ENCODE data around the gene TNRC6C. TPM values are rescaled to one million over a fixed set of nuclear protein-coding genes. Genes with fewer than 3 reads are reported as not detected.

The TNRC6C gene
- total and polyA plus RNA-seq, 5 donors, result 8.6 to 32.8 (median 24.4) TPM

DNA sequence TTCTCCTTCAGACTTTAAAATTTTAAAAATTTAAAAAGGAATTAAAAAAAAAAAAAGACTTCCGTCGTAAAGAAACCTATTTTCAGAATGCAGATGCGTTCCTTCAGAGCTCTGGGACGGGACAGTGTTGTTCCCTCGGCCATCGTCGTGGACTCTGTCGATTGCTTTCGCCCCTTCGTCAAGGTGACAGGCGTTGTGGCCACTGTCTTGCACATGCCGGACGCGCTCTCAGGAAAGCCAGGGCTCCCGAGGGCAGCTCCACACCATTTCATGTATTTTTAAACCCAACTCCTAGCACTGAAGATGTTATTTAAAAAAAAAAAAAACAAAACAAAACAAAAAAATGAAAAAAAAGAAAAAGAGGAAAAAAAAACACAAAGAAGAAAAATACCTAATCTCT is 147.7 kb downstream of the TNRC6C start:
- Histone ChIP-seq H3K9me3 (ENCODE audit: control insufficient read depth, low read length) (no peaks in the 10 kb centered on the region), H3K4me3 (ENCODE audit: low read length) (no peak overlapping the region), H3K27me3 (ENCODE audit: control insufficient read depth, insufficient read depth) (no peaks in the 10 kb centered on the region), H3K27ac (ENCODE audit: low read length) (no peak overlapping the region), H3K4me1 (ENCODE audit: control insufficient read depth, insufficient read depth, low read length) (no peaks in the 10 kb centered on the region)
- DNase-seq (no peak), ATAC-seq (no peak)
- WGBS, result 83% methylated on average over 15 of the region's 15 CpGs
- intact Hi-C loops (cut with DNase I), result loop anchor here in 1 of 4 donors (5.0 kb wide), 1 partner anchor 76 kb away; no protein-coding TSS in a partner anchor

- Histone ChIP-seq H3K27ac (ENCODE audit: low read length) (no peak overlapping the region), H3K4me3 (ENCODE audit: low read length) (no peak overlapping the region), H3K27me3 (ENCODE audit: control insufficient read depth, insufficient read depth) (no peaks in the 10 kb centered on the region), H3K4me1 (ENCODE audit: control insufficient read depth, insufficient read depth, low read length) (no peaks in the 10 kb centered on the region), H3K9me3 (ENCODE audit: control insufficient read depth, low read length) (no peaks in the 10 kb centered on the region)
- DNase-seq (peak in 1 of 3 donors; percentile 20), ATAC-seq (no peak)
- WGBS, result 73% methylated on average over 10 of the region's 10 CpGs
- intact Hi-C loops (cut with DNase I), result loop anchor here in 1 of 4 donors (5.0 kb wide), 1 partner anchor 75 kb away; no protein-coding TSS in a partner anchor
These were observed 149.0 kb downstream of the TNRC6C start for GRCh38 chr17:78107457-78107856.

GRCh38 chr17:78107976-78108725 is 149.6 kb downstream of the TNRC6C start:
- H3K4me1 ChIP-seq (ENCODE audit: control insufficient read depth, insufficient read depth, low read length), result no peaks in the 10 kb centered on the region
- ATAC-seq (no peak), DNase-seq (peak in 2 of 3 donors; percentile 44 to 56)
- H3K9me3 ChIP-seq (ENCODE audit: control insufficient read depth, low read length), result no peaks in the 10 kb centered on the region
- 92% methylated on average over 21 of the region's 21 CpGs for WGBS
- no peak overlapping the region for H3K4me3 ChIP-seq (ENCODE audit: low read length)
- intact Hi-C loops (cut with DNase I), result loop anchor here in 1 of 4 donors (5.0 kb wide), 1 partner anchor 74 kb away; no protein-coding TSS in a partner anchor
- H3K27ac ChIP-seq (ENCODE audit: low read length), result no peak overlapping the region
- no peaks in the 10 kb centered on the region for H3K27me3 ChIP-seq (ENCODE audit: control insufficient read depth, insufficient read depth)

DNA sequence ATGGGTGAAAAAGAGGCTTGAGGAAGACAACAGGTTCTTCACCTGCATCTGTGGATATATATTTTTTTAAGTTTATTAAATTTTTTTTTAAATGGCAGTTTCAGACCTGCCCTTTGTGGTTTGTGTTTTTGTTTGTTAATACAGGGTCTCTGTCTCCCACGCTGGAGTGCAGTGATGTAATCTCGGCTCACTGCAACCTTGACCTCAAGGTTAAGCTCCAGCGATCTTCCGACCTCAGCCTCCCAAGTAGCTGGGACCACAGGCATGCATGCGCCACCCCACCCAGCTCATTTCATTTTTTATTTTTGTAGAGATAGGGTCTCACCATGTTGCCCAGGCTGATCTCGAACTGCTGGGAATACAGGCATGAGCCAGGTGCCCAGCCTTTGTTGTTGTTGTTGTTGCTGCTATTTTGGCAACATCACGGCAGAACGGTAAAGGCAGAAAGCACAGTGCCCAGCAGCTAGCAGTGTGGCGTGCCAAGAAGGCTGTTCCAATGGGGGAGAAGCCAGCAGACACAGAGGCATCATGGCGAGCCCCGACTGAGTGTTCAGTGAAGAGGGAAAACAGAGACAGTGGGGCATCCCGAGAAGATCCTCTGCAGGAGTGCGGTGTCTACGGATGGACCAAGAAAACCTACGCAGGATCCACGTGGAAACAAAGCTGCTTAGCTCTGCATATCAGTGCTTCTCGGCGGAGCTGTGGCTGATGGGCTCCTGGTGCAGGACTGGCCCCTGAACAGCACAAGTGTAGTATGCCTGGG is 150.4 kb downstream of the TNRC6C start:
- Histone ChIP-seq H3K27ac (ENCODE audit: low read length) (no peak overlapping the region), H3K4me3 (ENCODE audit: low read length) (no peak overlapping the region), H3K9me3 (ENCODE audit: control insufficient read depth, low read length) (no peaks in the 10 kb centered on the region), H3K4me1 (ENCODE audit: control insufficient read depth, insufficient read depth, low read length) (no peaks in the 10 kb centered on the region), H3K27me3 (ENCODE audit: control insufficient read depth, insufficient read depth) (no peaks in the 10 kb centered on the region)
- 71% methylated on average over 18 of the region's 18 CpGs for WGBS
- intact Hi-C loops (cut with DNase I), result loop anchor here in 1 of 4 donors (5.0 kb wide), 1 partner anchor 73 kb away; no protein-coding TSS in a partner anchor
- DNase-seq (peak in 2 of 3 donors; percentile 55 to 60), ATAC-seq (no peak)

GRCh38 chr17:78109489-78109761 is 150.9 kb downstream of the TNRC6C start:
- Histone ChIP-seq H3K9me3 (ENCODE audit: control insufficient read depth, low read length) (no peaks in the 10 kb centered on the region), H3K4me1 (ENCODE audit: control insufficient read depth, insufficient read depth, low read length) (no peaks in the 10 kb centered on the region), H3K27me3 (ENCODE audit: control insufficient read depth, insufficient read depth) (no peaks in the 10 kb centered on the region), H3K4me3 (ENCODE audit: low read length) (no peak overlapping the region), H3K27ac (ENCODE audit: low read length) (no peak overlapping the region)
- DNase-seq (no peak), ATAC-seq (no peak)
- intact Hi-C loops (cut with DNase I), result loop anchor here in 1 of 4 donors (5.0 kb wide), 1 partner anchor 73 kb away; no protein-coding TSS in a partner anchor
- 81% methylated on average over 9 of the region's 9 CpGs for WGBS

GRCh38 chr17:78110363-78111015 is 152.0 kb downstream of the TNRC6C start:
- no peaks in the 10 kb centered on the region for H3K4me1 ChIP-seq (ENCODE audit: control insufficient read depth, insufficient read depth, low read length)

GRCh38 chr17:78111016-78111726 is 152.7 kb downstream of the TNRC6C start:
- 68% methylated on average over 19 of the region's 19 CpGs for WGBS
- Histone ChIP-seq H3K27me3 (ENCODE audit: control insufficient read depth, insufficient read depth) (no peaks in the 10 kb centered on the region), H3K4me1 (ENCODE audit: control insufficient read depth, insufficient read depth, low read length) (no peaks in the 10 kb centered on the region), H3K9me3 (ENCODE audit: control insufficient read depth, low read length) (no peaks in the 10 kb centered on the region), H3K27ac (ENCODE audit: low read length) (no peak overlapping the region), H3K4me3 (ENCODE audit: low read length) (no peak overlapping the region)
- no peak for ATAC-seq
- intact Hi-C loops (cut with DNase I), result loop anchor here in 3 of 4 donors (5.0 to 10.0 kb wide), 4 partner anchors 61 to 141 kb away; no protein-coding TSS in a partner anchor
- DNase-seq, result peak in 2 of 3 donors; percentile 39 to 57

More at GRCh38 chr17:78110363-78111015, 152.0 kb downstream of the TNRC6C start:
- 77% methylated on average over 22 of the region's 22 CpGs for WGBS
- ATAC-seq, result no peak
- peak in 2 of 3 donors; percentile 48 to 57 for DNase-seq
- Histone ChIP-seq H3K27me3 (ENCODE audit: control insufficient read depth, insufficient read depth) (no peaks in the 10 kb centered on the region), H3K9me3 (ENCODE audit: control insufficient read depth, low read length) (no peaks in the 10 kb centered on the region), H3K4me3 (ENCODE audit: low read length) (no peak overlapping the region), H3K27ac (ENCODE audit: low read length) (no peak overlapping the region)
- intact Hi-C loops (cut with DNase I), result loop anchor here in 3 of 4 donors (5.0 to 10.0 kb wide), 4 partner anchors 62 to 142 kb away; no protein-coding TSS in a partner anchor

DNA sequence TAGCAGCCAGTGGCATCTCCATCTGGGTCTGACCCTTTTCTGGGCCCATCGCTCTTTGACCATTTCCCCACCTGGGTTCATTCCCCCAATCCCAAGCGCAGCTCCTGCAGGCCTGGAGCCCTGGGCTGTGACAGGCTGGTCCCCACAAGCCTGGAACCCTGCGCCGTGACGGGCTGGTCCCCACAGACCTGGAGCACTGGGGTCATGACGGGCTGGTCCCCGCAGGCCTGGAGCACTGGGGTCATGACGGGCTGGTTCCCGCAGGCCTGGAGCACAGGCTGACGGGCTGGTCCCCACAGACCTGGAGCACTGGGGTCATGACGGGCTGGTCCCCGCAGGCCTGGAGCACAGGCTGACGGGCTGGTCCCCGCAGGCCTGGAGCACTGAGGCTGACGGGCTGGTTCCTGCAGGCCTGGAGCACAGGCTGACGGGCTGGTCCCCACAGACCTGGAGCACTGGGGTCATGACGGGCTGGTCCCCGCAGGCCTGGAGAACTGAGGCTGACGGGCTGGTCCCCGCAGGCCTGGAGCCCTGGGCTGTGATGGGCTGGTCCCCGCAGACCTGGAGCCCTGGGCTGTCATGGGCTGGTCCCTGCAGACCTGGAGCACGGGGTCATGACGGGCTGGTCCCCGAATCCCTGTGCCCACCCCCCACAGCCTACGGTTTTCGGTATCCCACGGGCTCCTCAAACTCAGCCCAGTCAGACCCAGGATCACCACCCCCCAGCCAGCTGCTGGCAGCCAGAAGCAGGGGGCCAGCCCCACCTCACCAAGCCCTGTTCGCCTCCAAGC is 153.4 kb downstream of the TNRC6C start:
- H3K27me3 ChIP-seq (ENCODE audit: control insufficient read depth, insufficient read depth), result no peaks in the 10 kb centered on the region
- H3K9me3 ChIP-seq (ENCODE audit: control insufficient read depth, low read length), result no peaks in the 10 kb centered on the region
- ATAC-seq (peak; percentile 3 to 5), DNase-seq (peak in 1 of 3 donors; percentile 63)
- intact Hi-C loops (cut with DNase I), result loop anchor here in 3 of 4 donors (5.0 to 10.0 kb wide), 4 partner anchors 60 to 140 kb away; no protein-coding TSS in a partner anchor
- no peaks in the 10 kb centered on the region for H3K4me1 ChIP-seq (ENCODE audit: control insufficient read depth, insufficient read depth, low read length)
- 87% methylated on average over 28 of the region's 28 CpGs for WGBS
- no peak overlapping the region for H3K4me3 ChIP-seq (ENCODE audit: low read length)
- H3K27ac ChIP-seq (ENCODE audit: low read length), result no peak overlapping the region

DNA sequence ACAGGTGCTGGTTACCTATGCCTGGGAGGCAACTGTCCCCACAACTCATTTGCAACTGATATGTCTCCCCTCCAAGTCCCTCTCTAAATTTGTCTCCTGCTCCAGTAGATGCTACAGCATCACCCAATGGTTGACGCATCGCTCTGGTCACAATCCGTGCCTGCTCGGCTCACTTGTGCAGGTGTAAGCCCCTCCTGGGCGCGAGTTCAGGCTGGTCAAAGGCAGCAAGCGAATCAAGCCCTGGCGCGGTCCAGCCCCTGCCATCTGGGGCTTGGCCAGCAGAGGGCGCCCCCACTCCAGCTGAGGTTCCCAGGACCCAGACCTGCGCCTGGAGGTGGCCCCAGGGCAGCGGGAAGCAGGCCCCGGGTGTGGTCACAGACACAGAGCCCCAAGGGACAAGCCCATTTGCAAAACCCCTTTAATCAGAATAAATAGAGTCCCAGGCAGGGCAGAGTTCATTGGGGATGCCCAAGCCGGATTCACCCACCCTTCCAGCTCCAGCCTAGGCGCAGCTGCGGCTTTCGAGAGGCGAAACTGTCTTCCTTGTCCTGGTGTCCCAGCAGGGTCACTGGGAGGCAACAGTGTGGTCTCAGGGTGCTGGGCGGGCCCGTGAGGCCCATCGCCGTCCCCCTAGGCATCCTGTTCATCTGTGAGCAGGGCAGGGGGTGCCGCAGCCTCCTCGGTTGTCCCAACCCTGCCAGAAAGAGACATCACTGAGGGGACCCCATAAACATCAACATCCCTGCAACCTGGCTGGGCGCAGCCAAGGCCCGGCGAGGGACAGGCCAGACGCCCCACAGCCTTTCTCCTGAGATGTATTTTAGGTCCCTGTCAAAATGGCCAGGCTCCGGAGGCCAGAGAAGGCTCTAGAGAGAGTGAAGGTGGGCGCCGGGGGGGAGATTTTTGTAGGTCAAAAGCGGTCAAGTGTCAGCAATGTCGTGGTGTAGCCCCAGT is 154.3 kb downstream of the TNRC6C start:
- Histone ChIP-seq H3K9me3 (ENCODE audit: control insufficient read depth, low read length) (no peaks in the 10 kb centered on the region), H3K4me1 (ENCODE audit: control insufficient read depth, insufficient read depth, low read length) (no peaks in the 10 kb centered on the region), H3K27ac (ENCODE audit: low read length) (no peak overlapping the region), H3K27me3 (ENCODE audit: control insufficient read depth, insufficient read depth) (no peaks in the 10 kb centered on the region), H3K4me3 (ENCODE audit: low read length) (no peak overlapping the region)
- ATAC-seq (peak; percentile 61 to 80), DNase-seq (peak; percentile 80 to 92 (median 92))
- WGBS, result 54% methylated on average over 33 of the region's 33 CpGs
- intact Hi-C loops (cut with DNase I), result loop anchor here in 3 of 4 donors (5.0 to 10.0 kb wide), 4 partner anchors 60 to 140 kb away; no protein-coding TSS in a partner anchor

Data from right cardiac atrium (tissue), 5 donors.